Measurements from ENCODE around the gene OXSR1. TPM values are rescaled to one million over a fixed set of nuclear protein-coding genes. Genes with fewer than 3 reads are reported as not detected.
"Not testable (repeated sequence)": the region's sequence is repeated elsewhere in the genome, so short reads cannot be mapped to it uniquely, and the experiment has no call there.

The OXSR1 gene
- total and polyA plus RNA-seq, 9 donors = 25.5 to 36.5 (median 33.1) TPM

GRCh38 chr3:38153221-38153620, 12.1 kb upstream of the OXSR1 start:
- H3K27me3 ChIP-seq (ENCODE audit: control insufficient read depth, insufficient read depth, low read length) = no peaks in the 10 kb centered on the region
- no peaks in the 10 kb centered on the region for H3K4me1 ChIP-seq (ENCODE audit: control insufficient read depth, insufficient read depth, low read length)
- H3K4me3 ChIP-seq (ENCODE audit: low read length) = no peak overlapping the region
- WGBS (ENCODE audit: insufficient coverage) = 78% methylated on average over 2 of the region's 2 CpGs
- H3K36me3 ChIP-seq (ENCODE audit: control insufficient read depth, insufficient read depth, low read length) = no peaks in the 10 kb centered on the region
- DNase-seq = no peak
- no peak overlapping the region for H3K27ac ChIP-seq (ENCODE audit: low read length)
- no peaks in the 10 kb centered on the region for H3K9me3 ChIP-seq (replicated peaks; ENCODE audit: control insufficient read depth, low read depth, low read length)

- no peaks in the 10 kb centered on the region for H3K27me3 ChIP-seq (ENCODE audit: control insufficient read depth, insufficient read depth, low read length)
- no CpG with 5 or more reads among the region's 2 CpGs for WGBS (ENCODE audit: insufficient coverage)
- no peak overlapping the region for H3K27ac ChIP-seq (ENCODE audit: low read length)
- H3K4me1 ChIP-seq (ENCODE audit: control insufficient read depth, insufficient read depth, low read length) = no peaks in the 10 kb centered on the region
- H3K4me3 ChIP-seq (ENCODE audit: low read length) = no peak overlapping the region
- no peaks in the 10 kb centered on the region for H3K9me3 ChIP-seq (replicated peaks; ENCODE audit: control insufficient read depth, low read depth, low read length)
- no peaks in the 10 kb centered on the region for H3K36me3 ChIP-seq (ENCODE audit: control insufficient read depth, insufficient read depth, low read length)
- DNase-seq = no peak
Measured at GRCh38 chr3:38154033-38154494, 11.3 kb upstream of the OXSR1 start.

GRCh38 chr3:38154625-38155255, 10.6 kb upstream of the OXSR1 start:
- 63% methylated on average over 1 of the region's 2 CpGs for WGBS (ENCODE audit: insufficient coverage)

GRCh38 chr3:38155825-38156224, 9.5 kb upstream of the OXSR1 start:
- no peak overlapping the region for H3K4me3 ChIP-seq (ENCODE audit: low read length)
- no peak for DNase-seq
- 60% methylated on average over 1 of the region's 2 CpGs for WGBS (ENCODE audit: insufficient coverage)
- H3K36me3 ChIP-seq (ENCODE audit: control insufficient read depth, insufficient read depth, low read length) = no peaks in the 10 kb centered on the region
- H3K4me1 ChIP-seq (ENCODE audit: control insufficient read depth, insufficient read depth, low read length) = no peaks in the 10 kb centered on the region
- no peaks in the 10 kb centered on the region for H3K27me3 ChIP-seq (ENCODE audit: control insufficient read depth, insufficient read depth, low read length)
- H3K9me3 ChIP-seq (replicated peaks; ENCODE audit: control insufficient read depth, low read depth, low read length) = no peaks in the 10 kb centered on the region
- no peak overlapping the region for H3K27ac ChIP-seq (ENCODE audit: low read length)

More at GRCh38 chr3:38154625-38155255, 10.6 kb upstream of the OXSR1 start:
- Histone ChIP-seq H3K27me3 (ENCODE audit: control insufficient read depth, insufficient read depth, low read length) (no peaks in the 10 kb centered on the region), H3K9me3 (replicated peaks; ENCODE audit: control insufficient read depth, low read depth, low read length) (no peaks in the 10 kb centered on the region), H3K36me3 (ENCODE audit: control insufficient read depth, insufficient read depth, low read length) (no peaks in the 10 kb centered on the region), H3K4me3 (ENCODE audit: low read length) (no peak overlapping the region), H3K4me1 (ENCODE audit: control insufficient read depth, insufficient read depth, low read length) (no peaks in the 10 kb centered on the region), H3K27ac (ENCODE audit: low read length) (no peak overlapping the region)
- no peak for DNase-seq

- WGBS (ENCODE audit: insufficient coverage) = no CpG with 5 or more reads among the region's 2 CpGs
- no peaks in the 10 kb centered on the region for H3K36me3 ChIP-seq (ENCODE audit: control insufficient read depth, insufficient read depth, low read length)
Measured at GRCh38 chr3:38157117-38157516, 8.2 kb upstream of the OXSR1 start.

GRCh38 chr3:38157595-38157994, 7.7 kb upstream of the OXSR1 start:
- 55% methylated on average over 2 of the region's 3 CpGs for WGBS (ENCODE audit: insufficient coverage)
- H3K4me3 ChIP-seq (ENCODE audit: low read length) = no peak overlapping the region
- H3K27me3 ChIP-seq (ENCODE audit: control insufficient read depth, insufficient read depth, low read length) = no peaks in the 10 kb centered on the region
- no peaks in the 10 kb centered on the region for H3K4me1 ChIP-seq (ENCODE audit: control insufficient read depth, insufficient read depth, low read length)
- H3K36me3 ChIP-seq (ENCODE audit: control insufficient read depth, insufficient read depth, low read length) = no peaks in the 10 kb centered on the region
- no peak for DNase-seq
- H3K27ac ChIP-seq (ENCODE audit: low read length) = no peak overlapping the region
- no peaks in the 10 kb centered on the region for H3K9me3 ChIP-seq (replicated peaks; ENCODE audit: control insufficient read depth, low read depth, low read length)

More at GRCh38 chr3:38157117-38157516, 8.2 kb upstream of the OXSR1 start:
- Histone ChIP-seq H3K4me3 (ENCODE audit: low read length) (no peak overlapping the region), H3K27me3 (ENCODE audit: control insufficient read depth, insufficient read depth, low read length) (no peaks in the 10 kb centered on the region), H3K27ac (ENCODE audit: low read length) (no peak overlapping the region), H3K4me1 (ENCODE audit: control insufficient read depth, insufficient read depth, low read length) (no peaks in the 10 kb centered on the region), H3K9me3 (replicated peaks; ENCODE audit: control insufficient read depth, low read depth, low read length) (no peaks in the 10 kb centered on the region)
- DNase-seq = no peak

- WGBS (ENCODE audit: insufficient coverage) = 62% methylated on average over 4 of the region's 5 CpGs
- no peaks in the 10 kb centered on the region for H3K4me1 ChIP-seq (ENCODE audit: control insufficient read depth, insufficient read depth, low read length)
- no peak overlapping the region for H3K27ac ChIP-seq (ENCODE audit: low read length)
- no peaks in the 10 kb centered on the region for H3K9me3 ChIP-seq (replicated peaks; ENCODE audit: control insufficient read depth, low read depth, low read length)
- no peak overlapping the region for H3K4me3 ChIP-seq (ENCODE audit: low read length)
- H3K27me3 ChIP-seq (ENCODE audit: control insufficient read depth, insufficient read depth, low read length) = no peaks in the 10 kb centered on the region
- no peaks in the 10 kb centered on the region for H3K36me3 ChIP-seq (ENCODE audit: control insufficient read depth, insufficient read depth, low read length)
- DNase-seq = no peak
Measured at GRCh38 chr3:38158472-38158871, 6.9 kb upstream of the OXSR1 start.

GRCh38 chr3:38160704-38161103, 4.6 kb upstream of the OXSR1 start:
- not testable (repeated sequence) for H3K4me1 ChIP-seq (ENCODE audit: control insufficient read depth, insufficient read depth, low read length); H3K27me3 ChIP-seq (ENCODE audit: control insufficient read depth, insufficient read depth, low read length); H3K27ac ChIP-seq (ENCODE audit: low read length); H3K9me3 ChIP-seq (replicated peaks; ENCODE audit: control insufficient read depth, low read depth, low read length); H3K4me3 ChIP-seq (ENCODE audit: low read length); H3K36me3 ChIP-seq (ENCODE audit: control insufficient read depth, insufficient read depth, low read length); DNase-seq
- WGBS (ENCODE audit: insufficient coverage) = 100% methylated on average over 1 of the region's 11 CpGs

GRCh38 chr3:38163117-38163840, 2.1 kb upstream of the OXSR1 start:
- no peaks in the 10 kb centered on the region for H3K9me3 ChIP-seq (replicated peaks; ENCODE audit: control insufficient read depth, low read depth, low read length)
- H3K27ac ChIP-seq (ENCODE audit: low read length) = no peak overlapping the region
- 86% methylated on average over 5 of the region's 12 CpGs for WGBS (ENCODE audit: insufficient coverage)

GRCh38 chr3:38163841-38164642, 1.3 kb upstream of the OXSR1 start:
- peak overlapping the region; percentile 93 for H3K4me3 ChIP-seq (ENCODE audit: low read length)
- no peaks in the 10 kb centered on the region for H3K27me3 ChIP-seq (ENCODE audit: control insufficient read depth, insufficient read depth, low read length)
- H3K36me3 ChIP-seq (ENCODE audit: control insufficient read depth, insufficient read depth, low read length) = no peaks in the 10 kb centered on the region
- peak; percentile 30 for DNase-seq
- peaks cover 12% of the 10 kb centered on the region for H3K4me1 ChIP-seq (ENCODE audit: control insufficient read depth, insufficient read depth, low read length)
- WGBS (ENCODE audit: insufficient coverage) = 65% methylated on average over 18 of the region's 24 CpGs
- H3K9me3 ChIP-seq (replicated peaks; ENCODE audit: control insufficient read depth, low read depth, low read length) = no peaks in the 10 kb centered on the region
- H3K27ac ChIP-seq (ENCODE audit: low read length) = peak overlapping the region; percentile 100

More at GRCh38 chr3:38163117-38163840, 2.1 kb upstream of the OXSR1 start:
- Histone ChIP-seq H3K36me3 (ENCODE audit: control insufficient read depth, insufficient read depth, low read length) (no peaks in the 10 kb centered on the region), H3K4me1 (ENCODE audit: control insufficient read depth, insufficient read depth, low read length) (peaks cover 12% of the 10 kb centered on the region), H3K27me3 (ENCODE audit: control insufficient read depth, insufficient read depth, low read length) (no peaks in the 10 kb centered on the region), H3K4me3 (ENCODE audit: low read length) (no peak overlapping the region)
- no peak for DNase-seq

Data from muscle of leg (tissue), 11 donors.